ENCODE data around the gene KRR1.
"Not testable (repeated sequence)": the region's sequence is repeated elsewhere in the genome, so short reads cannot be mapped to it uniquely, and the experiment has no call there.

KRR1 gene

DNA sequence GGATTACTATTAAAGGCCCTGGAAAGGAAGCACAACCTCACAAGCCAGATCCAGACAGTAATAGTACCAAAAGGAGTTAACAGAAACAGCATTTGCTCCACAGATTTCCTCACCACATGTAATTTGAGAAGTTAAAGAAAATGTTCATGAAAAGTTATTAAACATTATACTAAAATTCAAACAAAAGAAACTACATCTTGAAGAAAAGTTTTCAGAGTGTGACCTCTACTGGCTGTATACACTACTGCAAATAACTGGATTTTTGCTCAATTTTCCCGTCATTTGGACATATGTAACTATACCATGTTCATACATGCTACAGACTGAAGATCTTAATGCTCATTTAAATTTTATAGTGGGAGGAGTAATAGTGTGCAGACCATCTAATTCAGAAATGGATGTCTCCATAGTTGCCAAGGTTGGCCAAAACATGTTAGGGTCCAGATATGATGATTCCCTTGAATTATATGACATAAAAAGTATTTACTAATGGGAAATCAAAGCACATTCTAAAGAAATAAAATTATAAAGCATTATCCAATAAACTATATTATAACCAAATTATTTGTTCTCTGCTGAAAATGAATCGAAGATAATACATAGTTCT lies 5.6 kb downstream of the KRR1 start:
- peaks cover 10% of the 10 kb centered on the region for H3K4me1 Mint-ChIP-seq (ENCODE audit: low read depth)
- no peak overlapping the region for H3K27ac Mint-ChIP-seq
- H3K27me3 Mint-ChIP-seq: no peaks in the 10 kb centered on the region
- peaks cover 32% of the 10 kb centered on the region for H3K36me3 Mint-ChIP-seq (ENCODE audit: low read depth)
- H3K9me3 Mint-ChIP-seq: no peaks in the 10 kb centered on the region
- intact Hi-C loops (cut with micrococcal nuclease): loop anchor here (2.0 kb wide), 1 partner anchor 171 kb away; the partner anchor contains the start of gene GLIPR1L1
- no peak overlapping the region for H3K4me3 Mint-ChIP-seq

DNA sequence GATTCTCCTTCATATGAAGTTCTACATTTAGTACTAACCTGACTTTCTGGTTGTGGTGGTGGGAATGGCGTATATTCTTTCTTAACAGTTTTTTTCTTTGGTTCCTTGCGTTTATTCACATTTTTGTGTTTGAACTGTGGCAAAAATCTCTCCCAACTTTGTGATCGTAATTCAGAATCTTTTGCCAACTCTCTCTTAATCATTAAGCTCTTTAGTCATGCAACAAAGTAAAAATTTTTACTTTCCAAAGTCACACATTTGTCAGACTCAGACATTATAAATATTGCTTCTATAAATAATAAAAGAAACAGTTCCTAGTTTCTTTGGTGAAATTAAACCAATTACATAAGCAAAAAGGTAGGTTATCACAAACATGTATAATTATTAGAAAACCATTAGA lies 7.5 kb downstream of the KRR1 start:
- Mint-ChIP-seq H3K27me3 (no peaks in the 10 kb centered on the region), H3K4me1 (ENCODE audit: low read depth) (no peaks in the 10 kb centered on the region), H3K36me3 (ENCODE audit: low read depth) (peaks cover 50% of the 10 kb centered on the region), H3K9me3 (no peaks in the 10 kb centered on the region), H3K4me3 (no peak overlapping the region), H3K27ac (no peak overlapping the region)
- intact Hi-C loops (cut with micrococcal nuclease): loop anchor here (2.0 kb wide), 1 partner anchor 169 kb away; the partner anchor contains the start of gene GLIPR1L1

DNA sequence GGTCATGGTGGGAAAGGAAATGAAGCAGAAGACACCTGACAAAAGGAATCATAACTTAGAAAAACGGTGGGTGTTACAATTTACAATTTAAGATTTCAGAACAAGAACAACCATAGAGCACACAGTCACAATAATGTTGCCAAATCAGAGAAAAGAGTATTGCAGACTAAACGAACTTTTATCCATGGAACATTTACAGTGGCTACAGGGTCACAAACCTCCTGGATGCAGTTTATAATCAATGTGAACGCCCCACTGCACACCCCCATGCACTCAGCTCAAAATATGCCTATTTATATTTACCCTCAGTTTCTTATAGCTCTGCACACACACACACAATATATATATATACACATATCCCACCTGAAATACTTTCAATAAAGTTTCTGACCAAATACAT lies 8.0 kb downstream of the KRR1 start:
- peaks cover 52% of the 10 kb centered on the region for H3K36me3 Mint-ChIP-seq (ENCODE audit: low read depth)
- H3K9me3 Mint-ChIP-seq: no peaks in the 10 kb centered on the region
- H3K27ac Mint-ChIP-seq: no peak overlapping the region
- H3K4me3 Mint-ChIP-seq: no peak overlapping the region
- intact Hi-C loops (cut with micrococcal nuclease): no loop called here
- H3K27me3 Mint-ChIP-seq: no peaks in the 10 kb centered on the region
- H3K4me1 Mint-ChIP-seq (ENCODE audit: low read depth): no peaks in the 10 kb centered on the region

DNA sequence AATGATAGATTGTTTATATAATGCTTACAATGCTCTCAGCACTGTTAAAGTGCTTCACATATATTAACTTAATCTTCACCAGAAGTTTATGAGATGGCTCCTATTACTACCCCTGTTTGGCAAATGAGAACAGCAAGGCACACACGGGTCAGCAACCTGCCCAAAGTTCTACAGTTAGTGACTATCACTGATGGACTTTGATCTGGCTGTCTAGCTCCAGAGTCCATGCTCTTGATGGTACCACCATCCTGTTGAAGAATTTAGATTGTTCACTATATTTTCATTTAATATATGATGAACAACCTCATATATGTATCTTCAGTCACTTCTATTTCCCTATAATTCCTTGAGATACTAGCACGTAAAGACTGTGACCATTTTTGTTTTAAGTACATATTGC lies 20.2 kb downstream of the KRR1 start:
- no peaks in the 10 kb centered on the region for H3K27me3 Mint-ChIP-seq
- no peak overlapping the region for H3K27ac Mint-ChIP-seq

DNA sequence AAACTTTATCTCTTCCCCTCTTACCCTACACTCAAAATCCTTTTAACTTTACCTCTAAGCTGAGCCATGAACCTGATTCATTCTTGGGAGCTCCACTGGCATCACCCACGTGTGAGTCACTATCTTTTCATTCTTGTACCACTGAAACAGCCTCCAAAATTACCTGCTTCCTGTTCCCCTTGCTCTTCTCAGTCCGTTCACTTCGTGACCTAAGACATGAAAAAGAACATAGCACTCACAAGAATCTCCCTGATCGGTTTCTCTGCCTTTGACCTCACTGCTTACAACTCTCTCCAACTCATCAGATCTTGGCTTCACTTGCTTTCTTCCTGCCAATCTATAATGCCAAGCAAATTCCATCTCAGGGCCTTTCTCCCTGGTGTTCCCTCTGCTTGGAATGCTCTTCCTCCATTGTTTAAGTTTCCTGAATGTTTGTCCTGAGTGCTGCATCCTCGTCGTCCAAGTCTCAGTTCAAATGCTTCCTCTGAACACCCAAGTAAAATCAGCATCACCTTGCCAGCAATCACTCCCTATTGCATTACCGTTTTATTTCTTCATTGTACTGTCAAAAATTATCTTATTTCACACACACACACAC lies 21.7 kb downstream of the KRR1 start:
- H3K36me3 Mint-ChIP-seq (ENCODE audit: low read depth): peaks cover 81% of the 10 kb centered on the region
- H3K4me3 Mint-ChIP-seq: no peak overlapping the region
- H3K27me3 Mint-ChIP-seq: no peaks in the 10 kb centered on the region
- peak overlapping the region; percentile 16 for H3K27ac Mint-ChIP-seq
- peaks cover 44% of the 10 kb centered on the region for H3K4me1 Mint-ChIP-seq (ENCODE audit: low read depth)
- no peaks in the 10 kb centered on the region for H3K9me3 Mint-ChIP-seq
- intact Hi-C loops (cut with micrococcal nuclease): loop anchor here (2.0 kb wide), 1 partner anchor 99 kb away; the partner anchor contains the start of gene GLIPR1L2

More for the DNA sequence above, 20.2 kb downstream of the KRR1 start:
- peaks cover 90% of the 10 kb centered on the region for H3K36me3 Mint-ChIP-seq (ENCODE audit: low read depth)
- H3K9me3 Mint-ChIP-seq: no peaks in the 10 kb centered on the region
- intact Hi-C loops (cut with micrococcal nuclease): no loop called here
- H3K4me3 Mint-ChIP-seq: no peak overlapping the region
- H3K4me1 Mint-ChIP-seq (ENCODE audit: low read depth): peaks cover 44% of the 10 kb centered on the region

DNA sequence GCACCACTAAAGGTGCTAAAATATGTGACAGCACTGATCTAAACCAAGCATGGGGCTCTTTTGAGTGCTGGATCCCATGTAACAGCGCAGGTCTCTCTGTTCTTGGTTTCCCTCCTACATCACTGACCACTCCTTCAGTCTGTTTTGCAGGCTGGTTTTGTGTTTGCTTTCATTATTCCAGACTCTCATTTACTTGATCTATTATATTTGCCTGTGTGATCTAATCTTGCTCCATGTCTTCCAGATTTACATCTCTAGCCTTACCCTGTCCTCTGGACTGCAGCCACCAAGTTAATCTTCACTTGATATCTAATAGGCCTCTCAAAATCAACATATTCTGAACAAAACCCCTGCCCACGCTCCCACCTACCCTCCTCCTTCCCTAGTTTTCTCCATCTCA lies 22.2 kb downstream of the KRR1 start:
- H3K36me3 Mint-ChIP-seq (ENCODE audit: low read depth): peaks cover 82% of the 10 kb centered on the region
- peak overlapping the region; percentile 16 for H3K27ac Mint-ChIP-seq
- H3K27me3 Mint-ChIP-seq: no peaks in the 10 kb centered on the region
- intact Hi-C loops (cut with micrococcal nuclease): loop anchor here (2.0 kb wide), 1 partner anchor 98 kb away; the partner anchor contains the start of gene GLIPR1L2
- H3K4me3 Mint-ChIP-seq: no peak overlapping the region
- peaks cover 50% of the 10 kb centered on the region for H3K4me1 Mint-ChIP-seq (ENCODE audit: low read depth)
- H3K9me3 Mint-ChIP-seq: no peaks in the 10 kb centered on the region

DNA sequence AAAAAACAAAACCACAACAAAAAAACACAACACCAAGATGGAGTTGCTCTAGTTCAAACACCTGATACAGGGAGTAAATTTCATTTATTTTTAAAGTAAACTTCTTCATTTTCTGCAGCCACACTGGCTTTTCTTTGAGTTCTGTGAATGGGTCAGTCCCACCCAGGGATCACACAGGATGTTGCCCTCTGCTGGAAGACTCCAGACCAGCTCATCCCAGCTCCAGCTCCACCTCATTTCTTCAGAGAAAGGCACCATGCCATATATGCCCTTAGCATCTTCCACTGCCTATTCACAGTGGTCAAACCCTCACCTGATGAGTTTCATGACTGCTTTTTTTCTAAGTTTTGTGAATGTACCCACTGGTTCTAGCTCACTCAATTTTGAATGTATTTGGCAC lies 22.9 kb downstream of the KRR1 start:
- no peak overlapping the region for H3K4me3 Mint-ChIP-seq
- H3K27me3 Mint-ChIP-seq: no peaks in the 10 kb centered on the region
- H3K9me3 Mint-ChIP-seq: no peaks in the 10 kb centered on the region
- H3K4me1 Mint-ChIP-seq (ENCODE audit: low read depth): peaks cover 54% of the 10 kb centered on the region
- peaks cover 82% of the 10 kb centered on the region for H3K36me3 Mint-ChIP-seq (ENCODE audit: low read depth)
- no peak overlapping the region for H3K27ac Mint-ChIP-seq
- intact Hi-C loops (cut with micrococcal nuclease): loop anchor here (1.0 to 2.0 kb wide), 2 partner anchors 51 to 98 kb away; partner anchors contain the start of gene GLIPR1L2

DNA sequence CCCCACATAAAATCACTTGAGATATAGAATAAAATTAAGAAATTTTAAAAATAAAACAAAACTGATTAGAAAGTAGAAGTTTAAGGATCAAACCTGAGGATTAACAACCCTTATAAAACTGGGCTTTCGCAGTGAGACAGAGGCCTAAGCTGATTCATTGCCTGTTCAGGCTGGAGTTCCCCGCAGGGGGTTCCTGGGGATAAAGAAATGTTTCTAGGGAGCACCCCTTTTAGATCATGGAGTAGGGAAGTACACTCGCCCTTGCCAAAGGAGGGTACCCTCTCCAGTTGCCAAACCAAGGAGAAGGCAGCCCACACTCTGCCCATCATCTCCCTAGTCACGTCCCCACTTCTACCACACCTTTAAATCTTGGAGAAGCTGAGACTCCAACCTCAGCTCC lies 24.1 kb downstream of the KRR1 start:
- Mint-ChIP-seq H3K4me3 (no peak overlapping the region), H3K27ac (no peak overlapping the region), H3K36me3 (ENCODE audit: low read depth) (peaks cover 77% of the 10 kb centered on the region), H3K27me3 (no peaks in the 10 kb centered on the region), H3K4me1 (ENCODE audit: low read depth) (peaks cover 50% of the 10 kb centered on the region), H3K9me3 (no peaks in the 10 kb centered on the region)
- intact Hi-C loops (cut with micrococcal nuclease): no loop called here

DNA sequence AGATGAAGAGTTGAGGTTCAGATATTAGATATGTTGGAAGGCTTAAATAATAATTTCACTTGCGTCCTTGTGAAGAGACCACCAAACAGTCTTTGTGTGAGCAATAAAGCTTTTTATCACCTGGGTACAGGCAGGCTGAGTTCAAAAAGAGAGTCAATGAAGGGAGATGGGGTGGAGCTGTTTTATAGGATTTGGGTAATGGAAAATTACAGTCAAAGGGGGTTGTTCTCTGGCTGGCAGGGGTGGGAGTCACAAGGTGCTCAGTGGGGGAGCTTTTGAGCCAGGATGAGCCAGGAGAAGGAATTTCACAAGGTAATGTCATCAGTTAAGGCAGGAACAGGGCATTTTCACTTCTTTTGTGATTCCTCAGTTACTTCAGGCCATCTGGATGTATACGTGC lies 27.0 kb downstream of the KRR1 start:
- peak overlapping the region; percentile 88 for H3K27ac Mint-ChIP-seq
- H3K4me1 Mint-ChIP-seq (ENCODE audit: low read depth): peaks cover 47% of the 10 kb centered on the region
- peak overlapping the region; percentile 34 for H3K4me3 Mint-ChIP-seq
- intact Hi-C loops (cut with micrococcal nuclease); H3K9me3 Mint-ChIP-seq; H3K27me3 Mint-ChIP-seq: not testable (repeated sequence)
- peaks cover 64% of the 10 kb centered on the region for H3K36me3 Mint-ChIP-seq (ENCODE audit: low read depth)

DNA sequence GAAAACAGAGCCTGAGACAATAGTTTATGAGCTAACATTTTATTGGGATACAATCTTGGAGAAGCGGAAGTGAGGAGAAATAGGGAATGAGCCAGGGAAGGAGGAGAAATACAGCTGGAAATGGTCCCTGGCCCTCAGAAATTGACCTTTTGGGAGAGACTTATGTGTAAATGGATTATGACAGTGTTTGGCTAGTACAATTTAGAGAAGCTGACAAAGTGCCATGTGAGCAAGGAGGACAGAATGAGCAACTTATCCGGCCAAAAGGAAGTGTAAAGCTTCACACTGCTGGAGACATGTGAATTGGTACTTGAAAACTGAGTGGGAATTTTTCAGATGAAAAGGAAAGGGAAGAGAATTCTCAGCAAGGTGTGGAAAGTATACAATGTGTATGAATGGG lies 28.0 kb downstream of the KRR1 start:
- H3K9me3 Mint-ChIP-seq: no peaks in the 10 kb centered on the region
- peaks cover 53% of the 10 kb centered on the region for H3K36me3 Mint-ChIP-seq (ENCODE audit: low read depth)
- H3K4me3 Mint-ChIP-seq: peak overlapping the region; percentile 72
- H3K27me3 Mint-ChIP-seq: no peaks in the 10 kb centered on the region
- intact Hi-C loops (cut with micrococcal nuclease): no loop called here
- H3K27ac Mint-ChIP-seq: peak overlapping the region; percentile 88
- peaks cover 50% of the 10 kb centered on the region for H3K4me1 Mint-ChIP-seq (ENCODE audit: low read depth)

DNA sequence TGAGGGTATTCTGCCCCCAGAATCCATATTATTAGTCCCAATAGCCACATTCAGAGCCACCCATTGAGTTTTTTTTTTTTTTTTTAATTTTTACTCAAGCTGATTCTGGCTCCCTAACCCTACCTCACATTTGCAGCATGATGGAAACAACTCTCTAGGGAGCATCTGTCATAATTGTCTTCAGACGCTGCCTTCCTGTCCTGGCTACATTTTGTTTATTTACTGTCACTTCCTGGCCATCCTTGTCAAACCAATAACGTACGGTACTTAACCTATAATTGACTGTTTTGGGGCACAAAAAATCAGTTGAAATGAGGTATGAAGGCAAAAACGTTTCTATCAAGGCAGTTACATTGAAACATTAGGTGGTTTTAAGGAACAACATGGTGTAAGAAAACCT lies 28.8 kb downstream of the KRR1 start:
- no peaks in the 10 kb centered on the region for H3K9me3 Mint-ChIP-seq
- H3K27me3 Mint-ChIP-seq: no peaks in the 10 kb centered on the region
- H3K4me3 Mint-ChIP-seq: peak overlapping the region; percentile 84
- H3K36me3 Mint-ChIP-seq (ENCODE audit: low read depth): peaks cover 46% of the 10 kb centered on the region
- peak overlapping the region; percentile 88 for H3K27ac Mint-ChIP-seq
- peaks cover 42% of the 10 kb centered on the region for H3K4me1 Mint-ChIP-seq (ENCODE audit: low read depth)
- intact Hi-C loops (cut with micrococcal nuclease): no loop called here

DNA sequence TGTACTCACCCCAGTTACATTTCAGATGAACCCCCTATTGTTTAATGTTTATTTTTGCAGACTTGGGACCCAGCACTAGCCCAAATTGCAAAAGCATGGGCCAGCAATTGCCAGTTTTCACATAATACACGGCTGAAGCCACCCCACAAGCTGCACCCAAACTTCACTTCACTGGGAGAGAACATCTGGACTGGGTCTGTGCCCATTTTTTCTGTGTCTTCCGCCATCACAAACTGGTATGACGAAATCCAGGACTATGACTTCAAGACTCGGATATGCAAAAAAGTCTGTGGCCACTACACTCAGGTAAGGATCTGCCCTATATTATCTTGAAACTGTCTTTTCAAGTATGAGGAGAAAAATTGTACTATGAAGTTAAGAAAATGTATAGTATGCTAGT lies 29.6 kb downstream of the KRR1 start:
- Mint-ChIP-seq H3K27ac (peak overlapping the region; percentile 88), H3K9me3 (no peaks in the 10 kb centered on the region), H3K27me3 (no peaks in the 10 kb centered on the region), H3K4me3 (peak overlapping the region; percentile 84), H3K36me3 (ENCODE audit: low read depth) (peaks cover 37% of the 10 kb centered on the region), H3K4me1 (ENCODE audit: low read depth) (peaks cover 45% of the 10 kb centered on the region)
- intact Hi-C loops (cut with micrococcal nuclease): loop anchor here (1.0 to 2.0 kb wide), 3 partner anchors 9 to 91 kb away; partner anchors contain the start of genes GLIPR1L2 and KRR1

DNA sequence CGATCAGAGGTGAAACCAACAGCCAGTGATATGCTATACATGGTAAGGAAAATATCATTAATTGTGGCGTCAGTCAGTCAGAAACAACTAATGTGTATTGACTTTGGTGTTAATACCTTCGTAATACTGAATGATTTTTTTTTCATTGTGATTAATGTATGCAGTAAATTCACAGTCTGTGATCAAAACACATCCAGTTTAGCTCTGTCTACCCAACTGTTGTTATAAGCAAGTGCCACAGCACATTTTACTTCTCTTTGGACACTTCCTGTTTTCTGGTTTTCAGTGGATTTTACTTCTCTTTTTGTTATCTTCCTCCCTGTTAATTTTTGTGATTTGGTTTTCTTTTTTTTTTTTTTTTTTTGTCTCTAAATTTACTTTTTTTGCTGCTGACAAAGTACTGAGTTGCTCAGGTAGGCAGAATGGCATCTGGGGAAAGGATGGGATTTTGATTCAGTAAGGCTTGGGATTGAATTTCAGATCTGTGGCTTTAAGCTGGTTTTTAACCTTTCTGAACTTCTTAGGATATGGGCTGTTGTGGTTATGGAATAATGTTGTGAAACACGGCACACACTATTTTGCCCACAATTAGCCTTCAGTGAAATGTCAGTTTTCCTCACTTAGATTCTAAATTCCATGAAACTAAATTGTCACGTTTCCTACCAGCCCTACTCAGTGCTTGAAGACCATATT lies 30.2 kb downstream of the KRR1 start:
- H3K36me3 Mint-ChIP-seq (ENCODE audit: low read depth): peaks cover 32% of the 10 kb centered on the region
- intact Hi-C loops (cut with micrococcal nuclease): loop anchor here (1.0 to 2.0 kb wide), 3 partner anchors 9 to 90 kb away; partner anchors contain the start of genes GLIPR1L2 and KRR1
- H3K4me3 Mint-ChIP-seq: peak overlapping the region; percentile 84
- peak overlapping the region; percentile 88 for H3K27ac Mint-ChIP-seq
- H3K27me3 Mint-ChIP-seq: no peaks in the 10 kb centered on the region
- no peaks in the 10 kb centered on the region for H3K9me3 Mint-ChIP-seq
- H3K4me1 Mint-ChIP-seq (ENCODE audit: low read depth): peaks cover 45% of the 10 kb centered on the region

DNA sequence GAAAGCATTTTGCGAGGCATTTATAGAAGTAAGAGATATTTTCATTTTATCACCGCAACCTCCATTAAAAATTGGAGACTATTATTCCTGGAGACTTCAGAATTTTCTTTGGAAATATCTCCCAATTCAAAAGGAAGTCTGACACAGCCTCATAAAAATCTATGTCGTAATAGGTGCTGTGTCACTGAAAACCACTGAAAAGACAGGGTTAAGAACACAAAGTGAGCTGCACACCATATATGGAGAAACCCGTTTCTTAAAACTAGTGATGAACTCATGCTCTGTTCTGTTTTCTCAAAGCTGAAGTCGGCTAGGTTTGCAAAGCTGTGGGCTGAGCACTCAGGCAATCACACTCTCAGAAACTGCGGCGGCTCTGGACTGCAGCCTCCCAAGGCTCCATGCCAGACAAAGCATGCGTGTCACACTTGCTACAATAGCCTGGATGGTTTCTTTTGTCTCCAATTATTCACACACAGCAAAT lies 30.9 kb downstream of the KRR1 start, which contains the start of gene GLIPR1:
GLIPR1 (plus strand) TSS at position 287 of the 481 bp plus-strand sequence; CDS start at position 413, 126 bp downstream.
- H3K27me3 Mint-ChIP-seq: no peaks in the 10 kb centered on the region
- H3K9me3 Mint-ChIP-seq: no peaks in the 10 kb centered on the region
- H3K36me3 Mint-ChIP-seq (ENCODE audit: low read depth): peaks cover 32% of the 10 kb centered on the region
- H3K27ac Mint-ChIP-seq: peak within 1 kb of the TSS; percentile 88
- peaks cover 45% of the 10 kb centered on the region for H3K4me1 Mint-ChIP-seq (ENCODE audit: low read depth)
- intact Hi-C loops (cut with micrococcal nuclease): loop anchor here (2.0 kb wide), 2 partner anchors 30 to 90 kb away; partner anchors contain the start of genes GLIPR1L2 and KRR1
- H3K4me3 Mint-ChIP-seq: peak within 1 kb of the TSS; percentile 84
